Fibroblast of the conjunctiva (primary cell): ENCODE measurements around the gene MACROD2.

Experiments used
- DNase-seq: peaks from one replicate; pipeline ENCODE4 v3.0.0-alpha.2; 2010; ENCODE audit warnings: low read depth

Gene MACROD2

DNA sequence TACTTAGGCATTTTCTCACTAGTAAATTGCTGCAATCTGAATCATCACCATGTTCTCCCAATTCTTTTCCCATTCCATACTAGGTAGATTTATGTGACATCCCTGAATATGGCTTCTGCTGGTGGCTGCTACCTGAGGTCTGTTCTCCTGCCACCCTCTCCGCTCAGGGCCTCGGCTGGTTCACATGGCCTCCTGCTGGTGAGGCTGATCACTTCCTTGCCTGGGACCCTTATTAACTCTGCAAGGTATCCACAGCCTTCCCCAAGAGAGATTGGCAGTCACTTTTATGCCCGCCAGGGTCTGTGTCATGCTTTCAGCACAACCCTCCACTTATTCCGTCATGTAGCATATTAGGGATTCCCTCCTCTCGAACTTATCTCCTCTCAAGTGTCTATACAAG, 766.6 kb downstream of the MACROD2 start:
- DNase-seq, result no peak

DNA sequence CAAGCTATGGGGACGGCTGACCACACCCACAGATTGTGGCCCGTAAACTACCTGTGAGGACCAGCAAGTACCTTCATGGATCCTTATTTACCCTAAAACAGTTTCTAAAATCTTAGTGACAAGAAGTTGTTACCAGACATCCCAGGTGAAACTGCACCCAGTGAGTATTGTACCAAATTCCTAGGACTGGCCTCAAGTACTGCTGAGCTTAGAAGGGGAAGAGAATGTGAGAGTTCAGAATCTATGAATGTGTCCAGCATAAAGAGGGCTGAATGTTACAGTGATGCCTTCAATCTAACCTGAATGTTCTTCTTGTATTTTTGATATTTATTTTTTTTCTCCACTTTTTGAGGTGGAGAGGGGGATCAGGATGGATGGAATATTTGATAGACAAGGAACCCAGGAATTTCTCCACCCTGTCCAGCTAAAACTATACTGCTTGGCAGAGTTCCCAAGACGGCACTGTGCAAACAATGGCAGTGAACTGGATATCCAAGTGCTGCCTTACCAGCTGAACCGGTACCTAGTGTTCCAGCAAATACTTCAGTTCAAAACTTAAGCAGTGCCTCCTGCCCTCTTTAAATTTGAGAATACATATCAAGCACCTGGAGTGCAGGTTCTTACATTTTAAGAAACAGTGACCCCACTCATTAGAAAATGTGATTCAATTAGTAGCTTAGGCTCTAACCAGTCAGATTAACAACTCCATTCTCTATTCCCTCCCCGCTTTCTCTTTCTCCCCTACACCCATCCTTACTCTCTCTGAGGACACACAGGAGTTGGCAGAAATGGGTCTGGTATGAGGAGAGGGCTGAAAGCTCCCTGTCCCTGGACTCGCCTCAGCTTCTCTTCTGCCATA, 769.4 kb downstream of the MACROD2 start:
- no peak for DNase-seq

GRCh38 chr20:14765370-14765701, 770.0 kb downstream of the MACROD2 start:
- no peak for DNase-seq

- DNase-seq, result no peak
Measured at GRCh38 chr20:14773486-14773885, 778.2 kb downstream of the MACROD2 start.

DNA sequence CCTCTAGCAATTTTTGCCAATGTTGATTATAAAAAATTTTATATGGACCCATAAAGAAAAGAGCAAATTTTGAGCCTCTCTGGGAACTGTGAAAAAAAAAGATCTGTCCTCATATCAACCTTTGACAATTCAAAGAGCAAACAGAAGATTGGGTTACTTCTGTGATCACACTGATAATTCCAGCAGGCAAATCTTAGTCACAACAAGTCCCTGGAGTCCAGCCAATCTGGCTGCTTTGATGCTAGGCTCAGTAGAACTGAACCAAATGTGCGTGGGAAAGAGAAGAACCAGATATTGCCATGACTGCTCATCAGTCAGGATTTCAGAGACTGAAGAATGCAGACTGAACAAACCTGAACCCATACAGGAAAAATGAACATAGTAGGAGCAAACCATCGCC, 780.5 kb downstream of the MACROD2 start:
- peak; percentile 66 for DNase-seq

- DNase-seq, result no peak
Measured at GRCh38 chr20:14777591-14777990, 782.3 kb downstream of the MACROD2 start.

- DNase-seq, result no peak
Measured at GRCh38 chr20:14778096-14778495, 782.8 kb downstream of the MACROD2 start.

GRCh38 chr20:14778875-14779274, 783.6 kb downstream of the MACROD2 start:
- no peak for DNase-seq

DNA sequence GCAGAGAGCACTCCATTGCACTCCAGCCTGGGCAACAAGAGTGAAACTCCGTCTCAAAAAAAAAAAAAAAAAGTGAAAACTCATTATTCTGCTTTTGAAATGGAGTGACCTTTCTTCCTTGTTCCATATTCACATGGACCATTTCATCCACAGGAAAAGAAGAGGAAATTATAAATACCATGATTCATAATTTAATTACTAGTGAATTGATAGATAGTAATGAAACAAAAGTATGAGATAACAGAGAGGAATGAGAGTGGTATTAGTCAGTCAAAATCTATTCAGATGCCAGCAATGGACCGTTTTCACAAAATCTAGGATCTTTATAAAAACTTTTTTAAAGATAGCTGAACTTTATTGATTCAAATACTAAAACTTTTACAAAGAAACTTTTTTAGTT, 785.2 kb downstream of the MACROD2 start:
- no peak for DNase-seq

GRCh38 chr20:14782731-14783130, 787.4 kb downstream of the MACROD2 start:
- DNase-seq, result no peak

GRCh38 chr20:14783766-14784165, 788.5 kb downstream of the MACROD2 start:
- no peak for DNase-seq

DNA sequence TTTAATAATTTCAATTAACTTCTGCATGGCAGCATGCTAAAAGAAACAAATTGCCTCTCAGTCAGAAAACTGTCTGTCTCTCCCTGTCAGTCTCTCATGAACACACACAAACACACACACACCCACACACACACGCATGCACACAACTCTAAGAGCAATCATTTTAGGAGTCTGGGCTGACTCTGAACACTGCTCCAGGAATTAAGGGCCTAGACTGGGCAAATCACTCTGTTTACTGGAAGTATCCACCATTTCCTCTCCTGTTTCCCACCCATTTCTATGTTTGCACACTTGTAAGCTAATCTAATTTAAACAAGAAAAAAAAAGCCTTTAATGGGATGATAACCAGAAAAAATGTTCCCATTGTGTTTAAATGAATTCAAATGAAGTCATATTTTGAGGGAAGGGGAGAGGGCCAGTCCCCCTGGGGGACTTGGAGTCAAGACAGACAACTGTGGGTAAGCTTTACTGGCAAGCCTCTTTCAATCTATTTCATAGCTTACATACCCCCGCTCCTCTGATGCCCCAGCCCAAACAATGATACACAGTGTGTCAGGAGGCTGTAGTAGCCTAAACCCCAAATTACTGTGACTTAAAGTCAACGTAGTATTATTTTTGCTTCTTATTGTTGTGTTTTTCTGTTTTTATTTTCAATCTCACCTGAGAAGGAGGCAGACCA, 789.9 kb downstream of the MACROD2 start:
- DNase-seq, result no peak

DNA sequence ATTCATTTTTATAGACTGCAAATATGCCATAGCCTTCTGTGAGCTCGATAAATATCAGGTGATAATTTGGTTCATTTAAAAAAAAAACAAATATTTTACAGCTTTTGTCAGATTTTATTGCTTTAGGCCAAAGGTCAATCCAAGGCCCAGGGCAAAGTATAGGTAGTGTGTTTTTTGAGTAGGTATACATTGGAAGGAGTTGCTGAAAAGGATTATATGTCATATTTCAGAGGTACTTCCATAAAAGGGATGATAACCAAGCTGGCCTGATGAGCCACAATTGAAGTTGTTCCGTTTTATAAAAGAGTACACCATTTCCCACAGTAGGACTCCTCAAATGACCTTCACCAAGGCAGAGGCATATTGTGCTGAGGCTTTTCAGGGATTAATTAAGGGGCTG, 794.9 kb downstream of the MACROD2 start:
- DNase-seq, result no peak

DNA sequence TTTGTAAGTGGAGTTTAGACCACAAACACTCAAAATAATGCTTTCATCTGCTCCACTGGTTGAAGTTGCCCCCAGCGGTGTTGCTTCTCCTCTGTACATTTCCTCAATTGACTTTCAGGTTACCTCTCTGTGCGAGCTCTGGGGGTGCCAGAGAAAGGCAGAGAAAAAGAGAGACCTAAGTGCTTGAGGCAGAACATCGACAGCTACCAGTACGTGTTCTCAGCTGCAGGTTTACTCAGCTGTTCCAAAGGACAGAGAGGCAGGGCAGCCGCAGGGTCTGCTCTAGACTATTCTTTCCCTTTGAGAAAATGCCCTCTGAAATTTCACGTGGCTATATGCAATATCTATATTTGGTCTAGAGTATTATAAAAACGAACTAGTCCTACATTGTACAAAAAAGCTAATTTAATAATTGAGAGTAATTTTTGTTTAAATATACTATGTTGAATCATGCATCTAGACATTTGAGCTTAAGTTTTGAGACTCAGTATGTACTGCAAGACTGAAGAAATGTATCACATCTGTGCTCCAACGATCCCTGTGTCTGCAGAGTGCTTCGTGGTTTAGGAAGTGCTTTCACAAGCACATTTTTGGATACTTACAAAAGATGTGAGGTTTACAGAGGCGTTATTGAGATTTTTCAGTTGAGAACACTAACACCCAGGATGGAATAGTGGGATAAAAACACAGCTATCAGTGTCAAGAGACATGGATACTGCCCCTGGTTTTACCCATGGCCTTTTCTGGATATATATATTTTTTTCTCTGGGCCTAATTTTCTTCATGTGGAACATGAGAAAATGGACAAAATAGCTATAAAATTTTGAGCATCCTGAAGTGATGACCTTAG, 795.7 kb downstream of the MACROD2 start:
- DNase-seq, result peak; percentile 20

DNA sequence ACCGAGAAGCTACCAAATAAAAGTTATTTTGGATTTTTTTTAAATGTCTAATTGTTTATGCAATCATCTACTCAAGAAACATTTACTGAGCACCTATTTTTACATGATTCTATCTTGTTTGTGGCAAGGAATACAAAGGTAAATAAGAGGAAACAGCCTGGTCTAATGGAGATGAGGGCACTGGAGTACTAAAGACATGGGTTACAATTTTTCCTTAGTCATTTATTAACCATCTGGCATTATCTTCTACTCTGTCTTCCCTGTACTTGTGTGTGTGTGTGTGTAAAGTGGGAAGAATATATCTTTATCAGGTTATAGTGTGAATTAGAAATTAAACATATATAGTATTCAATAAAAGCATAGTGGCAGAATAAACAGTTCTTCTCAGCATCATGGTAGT, 797.6 kb downstream of the MACROD2 start:
- DNase-seq, result no peak

- no peak for DNase-seq
Measured at GRCh38 chr20:14799545-14800216, 804.4 kb downstream of the MACROD2 start.

DNA sequence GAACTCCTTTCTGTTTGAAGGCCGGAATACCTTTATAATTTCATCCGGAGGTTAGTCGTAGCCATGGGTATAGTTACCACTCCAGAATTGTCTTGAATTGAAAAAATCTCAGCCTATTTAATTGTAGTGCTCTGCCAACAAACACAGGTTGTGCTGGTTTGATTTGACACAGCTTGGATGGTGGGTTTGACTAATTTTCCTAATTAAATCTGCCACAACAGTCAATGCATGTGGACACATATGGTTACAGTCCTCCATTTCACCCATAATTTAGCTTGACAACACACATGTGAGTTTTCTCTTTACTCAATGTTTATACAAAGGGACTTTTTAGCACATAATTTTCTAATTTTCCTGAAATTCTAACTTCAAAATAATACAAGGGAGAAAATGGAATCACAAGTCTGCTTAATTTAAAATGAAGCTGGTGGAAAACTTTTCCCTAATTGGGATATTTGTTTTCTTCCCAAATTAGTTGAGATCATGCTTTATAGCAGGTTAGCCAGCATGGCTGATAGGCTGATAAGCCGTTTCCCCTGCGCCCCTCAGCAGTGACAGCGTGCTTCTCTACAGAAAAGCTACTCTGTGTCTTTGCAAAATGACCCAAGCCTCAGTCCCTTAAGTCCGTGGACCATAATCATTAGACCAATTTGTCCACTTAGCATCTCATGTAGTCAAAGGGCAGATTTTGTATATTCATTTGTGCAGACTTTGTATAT, 805.5 kb downstream of the MACROD2 start:
- no peak for DNase-seq

GRCh38 chr20:14801591-14802325, 806.4 kb downstream of the MACROD2 start:
- no peak for DNase-seq

DNA sequence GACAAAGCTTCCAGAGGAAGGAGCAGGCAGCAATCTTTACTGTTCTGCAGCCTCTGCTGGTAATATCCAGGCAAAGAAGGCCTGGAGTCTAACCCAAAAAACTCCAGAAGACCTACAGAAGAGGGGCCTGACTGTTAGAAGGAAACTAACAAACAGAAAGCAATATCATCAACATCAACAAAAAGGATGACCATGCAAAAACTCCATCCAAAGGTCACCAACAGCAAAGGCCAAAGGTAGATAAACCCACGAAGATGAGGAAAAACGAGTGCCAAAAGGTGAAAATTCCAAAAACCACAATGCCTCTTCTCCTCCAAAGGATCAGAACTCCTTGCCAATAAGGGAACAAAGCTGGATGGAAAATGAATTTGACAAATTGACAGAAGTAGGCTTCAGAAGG, 811.9 kb downstream of the MACROD2 start:
- DNase-seq, result no peak

DNA sequence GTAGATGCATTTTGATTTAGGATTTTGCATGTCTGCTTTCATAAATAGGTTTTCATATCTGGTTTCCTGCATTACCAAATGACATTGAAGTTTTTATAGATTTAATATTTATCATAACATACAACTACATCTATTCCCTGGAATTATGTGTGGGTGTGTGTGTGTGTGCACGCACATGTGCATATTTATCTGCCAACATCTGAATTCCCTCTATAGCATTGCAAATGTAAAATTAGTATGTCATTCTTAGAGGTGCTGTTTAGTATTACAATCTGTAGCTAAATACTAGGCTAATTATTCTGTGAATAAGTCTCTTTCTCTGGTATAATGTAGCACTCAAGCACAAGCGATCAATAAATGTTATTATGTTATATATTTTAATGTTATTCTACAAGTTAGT, 820.0 kb downstream of the MACROD2 start:
- DNase-seq, result no peak

GRCh38 chr20:14816471-14816870, 821.2 kb downstream of the MACROD2 start:
- DNase-seq, result no peak
